OCI-LY3 (cell line): ENCODE measurements around the gene TCEA2.
"Not testable (repeated sequence)": the region's sequence is repeated elsewhere in the genome, so short reads cannot be mapped to it uniquely, and the experiment has no call there.

Source experiments
- H2AFZ ChIP-seq: fragments of 200-600, 300-600 bp; shearing (Covaris generic); 2 replicates; pipeline ENCODE4 v1.6.0; 2014; ENCODE audit warnings: antibody characterized with exemption, low read depth, low read length
- H3K27ac ChIP-seq: fragments of 200-600, 300-600 bp; sonication (generic); 2 replicates; pipeline ENCODE4 v1.5.1; 2014; ENCODE audit warnings: mild to moderate bottlenecking, low read length, moderate library complexity, mixed read lengths
- H3K27me3 ChIP-seq: fragments of 200-600, 300-600 bp; sonication (generic); 2 replicates; pipeline ENCODE4 v1.6.1; 2014; ENCODE audit warnings: low read depth, low read length, mixed read lengths
- H3K36me3 ChIP-seq: fragments of 200-600, 300-600 bp; sonication (generic); replicated peaks from 2 replicates; pipeline ENCODE3; 2014; ENCODE audit warnings: low read depth, low read length, mixed read lengths
- H3K4me1 ChIP-seq: fragments of 300-600, 200-600 bp; sonication (generic); 2 replicates; pipeline ENCODE4 v1.6.1; 2014; ENCODE audit warnings: low read length, mixed read lengths
- H3K4me2 ChIP-seq: fragments of 200-600, 300-600 bp; sonication (generic); 2 replicates; pipeline ENCODE4 v1.6.1; 2014; ENCODE audit warnings: low read length, mixed read lengths
- H3K4me3 ChIP-seq: fragments of 300-600, 200-600 bp; sonication (generic); 2 replicates; pipeline ENCODE4 v1.5.1; 2014; ENCODE audit warnings: antibody characterized with exemption, mild to moderate bottlenecking, low read length, moderate library complexity
- H3K79me2 ChIP-seq: fragments of 300-600, 200-600 bp; shearing (Covaris generic); 2 replicates; pipeline ENCODE4 v1.6.1; 2014; ENCODE audit warnings: mild to moderate bottlenecking, low read length, mixed read lengths
- H3K9ac ChIP-seq: fragments of 300-600, 200-600 bp; shearing (Covaris generic); 2 replicates; pipeline ENCODE4 v1.6.0; 2014; ENCODE audit warnings: mild to moderate bottlenecking, low read length, moderate library complexity
- H3K9me3 ChIP-seq: fragments of 200-600, 300-600 bp; shearing (Covaris generic); 2 replicates; pipeline ENCODE4 v1.6.1; 2014; ENCODE audit warnings: low read length, mixed read lengths; ENCODE audit not compliant: insufficient read depth
- H4K20me1 ChIP-seq: fragments of 200-600, 300-600 bp; sonication (generic); 2 replicates; pipeline ENCODE4 v1.6.1; 2016; ENCODE audit warnings: low read length, mixed read lengths; ENCODE audit not compliant: insufficient read depth
- EZH2phosphoT487 ChIP-seq: fragments of 200-600 bp; shearing (Covaris generic); IDR thresholded peaks from 2 replicates; pipeline ENCODE4 v1.6.1; 2018; ENCODE audit warnings: antibody characterized with exemption, mixed run types, low read depth
- TF ChIP-seq, protein P1 (sequence below): fragments of 200-600, 300-600 bp; sonication (generic); IDR thresholded peaks from 2 replicates; pipeline ENCODE4 v1.5.1; 2014; ENCODE audit warnings: antibody characterized with exemption, low read length, low read depth

The TCEA2 gene

DNA sequence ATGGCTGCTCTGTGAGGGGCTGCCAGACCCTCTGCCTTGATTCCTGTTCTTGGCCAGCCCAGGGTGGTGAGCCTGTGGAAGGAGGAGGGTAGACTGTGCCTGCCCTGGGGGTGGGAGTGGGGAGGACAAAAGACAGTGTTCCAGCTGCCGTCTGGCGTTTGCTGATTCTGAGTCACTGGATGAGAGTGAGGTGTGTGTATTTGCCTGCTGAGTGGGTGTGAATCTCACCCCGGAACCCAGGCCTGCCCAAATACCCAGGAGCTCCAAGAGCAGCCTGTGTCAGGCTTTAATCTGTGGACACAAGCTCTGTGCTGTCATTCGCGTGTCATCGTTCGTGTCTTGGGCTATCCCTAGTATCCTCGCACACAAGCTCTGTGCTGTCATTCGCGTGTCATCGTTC, 23.8 kb downstream of the TCEA2 start:
- H3K27me3 ChIP-seq: peaks cover 24% of the 10 kb centered on the region
- no peaks in the 10 kb centered on the region for H3K79me2 ChIP-seq
- 0 out of 2 replicates have a peak, but pooled peaks cover 4% of the 10 kb centered on the region for H4K20me1 ChIP-seq
- H2AFZ ChIP-seq: no peak overlapping the region
- H3K9ac ChIP-seq: no peak overlapping the region
- TF ChIP-seq EZH2phosphoT487: no peak
- TF ChIP-seq, protein P1, sequence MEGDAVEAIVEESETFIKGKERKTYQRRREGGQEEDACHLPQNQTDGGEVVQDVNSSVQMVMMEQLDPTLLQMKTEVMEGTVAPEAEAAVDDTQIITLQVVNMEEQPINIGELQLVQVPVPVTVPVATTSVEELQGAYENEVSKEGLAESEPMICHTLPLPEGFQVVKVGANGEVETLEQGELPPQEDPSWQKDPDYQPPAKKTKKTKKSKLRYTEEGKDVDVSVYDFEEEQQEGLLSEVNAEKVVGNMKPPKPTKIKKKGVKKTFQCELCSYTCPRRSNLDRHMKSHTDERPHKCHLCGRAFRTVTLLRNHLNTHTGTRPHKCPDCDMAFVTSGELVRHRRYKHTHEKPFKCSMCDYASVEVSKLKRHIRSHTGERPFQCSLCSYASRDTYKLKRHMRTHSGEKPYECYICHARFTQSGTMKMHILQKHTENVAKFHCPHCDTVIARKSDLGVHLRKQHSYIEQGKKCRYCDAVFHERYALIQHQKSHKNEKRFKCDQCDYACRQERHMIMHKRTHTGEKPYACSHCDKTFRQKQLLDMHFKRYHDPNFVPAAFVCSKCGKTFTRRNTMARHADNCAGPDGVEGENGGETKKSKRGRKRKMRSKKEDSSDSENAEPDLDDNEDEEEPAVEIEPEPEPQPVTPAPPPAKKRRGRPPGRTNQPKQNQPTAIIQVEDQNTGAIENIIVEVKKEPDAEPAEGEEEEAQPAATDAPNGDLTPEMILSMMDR: no peak
- H3K9me3 ChIP-seq: no peaks in the 10 kb centered on the region
- no peak overlapping the region for H3K4me3 ChIP-seq
- H3K36me3 ChIP-seq: no peaks in the 10 kb centered on the region
- H3K4me1 ChIP-seq: peaks cover 5% of the 10 kb centered on the region
- no peak overlapping the region for H3K4me2 ChIP-seq
- no peak overlapping the region for H3K27ac ChIP-seq

DNA sequence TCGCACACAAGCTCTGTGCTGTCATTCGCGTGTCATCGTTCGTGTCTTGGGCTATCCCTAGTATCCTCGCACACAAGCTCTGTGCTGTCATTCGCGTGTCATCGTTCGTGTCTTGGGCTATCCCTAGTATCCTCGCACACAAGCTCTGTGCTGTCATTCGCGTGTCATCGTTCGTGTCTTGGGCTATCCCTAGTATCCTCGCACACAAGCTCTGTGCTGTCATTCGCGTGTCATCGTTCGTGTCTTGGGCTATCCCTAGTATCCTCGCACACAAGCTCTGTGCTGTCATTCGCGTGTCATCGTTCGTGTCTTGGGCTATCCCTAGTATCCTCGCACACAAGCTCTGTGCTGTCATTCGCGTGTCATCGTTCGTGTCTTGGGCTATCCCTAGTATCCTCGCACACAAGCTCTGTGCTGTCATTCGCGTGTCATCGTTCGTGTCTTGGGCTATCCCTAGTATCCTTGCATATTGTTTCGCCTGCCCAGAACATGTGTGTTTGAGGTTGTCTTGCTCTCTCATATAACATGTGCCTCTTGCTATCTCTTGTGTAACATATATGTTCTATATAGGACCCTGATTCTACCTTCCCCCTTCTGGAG, 24.3 kb downstream of the TCEA2 start:
- not testable (repeated sequence) for H3K4me1 ChIP-seq, H3K27ac ChIP-seq, H3K4me3 ChIP-seq, H3K4me2 ChIP-seq, H3K9ac ChIP-seq, H4K20me1 ChIP-seq, H2AFZ ChIP-seq, H3K79me2 ChIP-seq, H3K9me3 ChIP-seq, H3K36me3 ChIP-seq
- peaks cover 24% of the 10 kb centered on the region for H3K27me3 ChIP-seq

DNA sequence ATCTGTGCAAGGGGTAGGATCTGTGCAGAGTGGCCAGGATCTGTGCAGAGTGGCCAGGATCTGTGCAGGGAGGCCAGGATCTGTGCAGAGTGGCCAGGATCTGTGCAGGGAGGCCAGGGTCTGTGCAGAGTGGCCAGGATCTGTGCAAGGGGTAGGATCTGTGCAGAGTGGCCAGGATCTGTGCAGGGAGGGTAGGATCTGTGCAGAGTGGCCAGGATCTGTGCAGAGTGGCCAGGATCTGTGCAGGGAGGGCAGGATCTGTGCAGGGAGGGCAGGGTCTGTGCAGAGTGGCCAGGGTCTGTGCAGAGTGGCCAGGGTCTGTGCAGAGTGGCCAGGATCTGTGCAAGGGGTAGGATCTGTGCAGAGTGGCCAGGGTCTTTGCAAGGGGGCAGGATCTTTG, 25.6 kb downstream of the TCEA2 start:
- H3K79me2 ChIP-seq, H3K9me3 ChIP-seq, H3K4me2 ChIP-seq, H3K9ac ChIP-seq, H3K36me3 ChIP-seq, H3K27ac ChIP-seq, H3K4me1 ChIP-seq, H2AFZ ChIP-seq, H3K4me3 ChIP-seq, H4K20me1 ChIP-seq: not testable (repeated sequence)
- peaks cover 21% of the 10 kb centered on the region for H3K27me3 ChIP-seq

DNA sequence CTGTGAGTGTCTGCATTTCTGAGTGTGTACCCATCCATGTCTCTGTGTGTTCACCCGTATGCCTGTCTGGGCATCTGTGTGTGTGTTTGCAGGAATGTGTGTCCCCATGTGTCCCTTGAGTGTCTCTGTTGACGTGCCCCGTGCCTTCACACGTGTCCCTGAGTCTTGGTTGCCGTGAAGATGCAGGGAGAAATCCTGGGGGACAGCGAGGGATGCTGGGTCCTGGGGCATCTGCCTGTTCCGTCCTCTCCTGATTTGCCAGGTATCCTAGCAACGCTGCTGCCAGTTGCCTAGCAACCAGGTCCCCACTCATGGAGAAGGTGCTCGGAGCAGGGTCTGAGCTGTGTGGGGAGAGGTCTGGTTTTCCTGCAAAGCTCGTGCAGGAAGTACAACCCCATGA, 27.2 kb downstream of the TCEA2 start:
- Histone ChIP-seq H3K4me3 (no peak overlapping the region), H3K27me3 (peaks cover 9% of the 10 kb centered on the region; the same call in 1 of the 2 replicates), H3K36me3 (no peaks in the 10 kb centered on the region), H3K9me3 (no peaks in the 10 kb centered on the region), H3K4me2 (no peak overlapping the region), H3K27ac (no peak overlapping the region), H3K9ac (no peak overlapping the region), H3K4me1 (no peaks in the 10 kb centered on the region), H2AFZ (no peak overlapping the region), H4K20me1 (0 out of 2 replicates have a peak, but pooled peaks cover 4% of the 10 kb centered on the region), H3K79me2 (no peaks in the 10 kb centered on the region)
- no peak for TF ChIP-seq EZH2phosphoT487
- TF ChIP-seq, protein P1: no peak

DNA sequence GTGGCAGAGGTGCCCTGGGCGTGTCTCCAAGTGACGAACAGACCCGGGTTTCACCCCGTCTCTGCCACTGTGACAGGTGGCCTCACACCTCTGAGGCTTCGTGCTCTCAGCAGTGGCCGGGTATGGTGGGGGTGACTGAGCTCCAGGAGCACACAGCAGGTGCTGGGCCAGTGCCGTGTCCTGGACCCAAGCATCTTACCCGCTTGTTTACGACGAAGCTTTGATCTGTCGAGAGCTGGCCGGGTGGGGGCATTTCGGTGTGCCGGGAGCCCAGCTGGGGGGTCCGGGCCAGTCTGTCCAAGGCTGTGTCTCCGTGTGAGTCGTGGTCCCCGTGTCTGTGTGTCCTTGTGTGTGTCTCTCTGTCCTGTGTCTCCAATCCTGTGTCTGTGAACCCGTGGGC, 28.3 kb downstream of the TCEA2 start:
- no peak overlapping the region for H3K4me2 ChIP-seq
- H4K20me1 ChIP-seq: 0 out of 2 replicates have a peak, but pooled peaks cover 4% of the 10 kb centered on the region
- no peaks in the 10 kb centered on the region for H3K79me2 ChIP-seq
- H3K27me3 ChIP-seq: no peaks in the 10 kb centered on the region
- H3K9me3 ChIP-seq: no peaks in the 10 kb centered on the region
- no peak overlapping the region for H2AFZ ChIP-seq
- H3K27ac ChIP-seq: no peak overlapping the region
- H3K9ac ChIP-seq: no peak overlapping the region
- no peak overlapping the region for H3K4me3 ChIP-seq
- TF ChIP-seq EZH2phosphoT487: no peak
- TF ChIP-seq, protein P1: no peak
- H3K36me3 ChIP-seq: no peaks in the 10 kb centered on the region
- H3K4me1 ChIP-seq: peaks cover 10% of the 10 kb centered on the region
